WTC11 (cell line): Measurements from ENCODE around the gene DTHD1. TPM values are rescaled to one million over a fixed set of nuclear protein-coding genes. Genes with fewer than 3 reads are reported as not detected.

Experiments used
- ATAC-seq: fragments of 200-7000 bp; cut with Tn5 transposase; 2 replicates; pipeline ENCODE4 v1.10.0; 2021; ENCODE audit warnings: mild to moderate bottlenecking, moderate library complexity
- CTCF ChIA-PET: fragments of 300-600 bp; sonication (Branson Sonifier 250); formaldehyde crosslinking; loops from one replicate; lab custom pipeline; 2021; ENCODE audit warnings: antibody characterized with exemption; lab: Charles Lee
- POLR2A ChIA-PET: fragments of 350-600 bp; sonication (Branson Sonifier 250); formaldehyde crosslinking; loops from one replicate; lab custom pipeline; 2021; ENCODE audit warnings: antibody characterized with exemption; lab: Charles Lee
- DNase-seq: peaks from one replicate; pipeline ENCODE4 v3.0.0; 2021; ENCODE audit warnings: low spot score
- H3K27ac Mint-ChIP-seq: 2 replicates; pipeline ENCODE4 v1.8.0; 2021; ENCODE audit warnings: mixed read lengths
- H3K27me3 Mint-ChIP-seq: 2 replicates; pipeline ENCODE4 v1.8.0; 2021; ENCODE audit warnings: low read depth, mild to moderate bottlenecking, moderate library complexity, mixed read lengths
- H3K36me3 Mint-ChIP-seq: 2 replicates; pipeline ENCODE4 v1.8.0; 2021; ENCODE audit warnings: mixed read lengths
- H3K4me1 Mint-ChIP-seq: 2 replicates; pipeline ENCODE4 v1.8.0; 2022; ENCODE audit warnings: mixed read lengths
- H3K4me3 Mint-ChIP-seq: 2 replicates; pipeline ENCODE4 v1.8.0; 2021; ENCODE audit warnings: mild to moderate bottlenecking, moderate library complexity, mixed read lengths
- H3K9me3 Mint-ChIP-seq: 2 replicates; pipeline ENCODE4 v1.8.0; 2021; ENCODE audit warnings: mixed read lengths
- AFF4 ChIP-seq: sonication (generic); formaldehyde crosslinking; IDR thresholded peaks from 2 replicates; pipeline ENCODE4 v1.8.1; 2023; ENCODE audit warnings: mild to moderate bottlenecking, missing genetic modification reagents, borderline replicate concordance
- E2F1 ChIP-seq: sonication (generic); formaldehyde crosslinking; IDR thresholded peaks from 2 replicates; pipeline ENCODE4 v1.8.0; 2022; ENCODE audit warnings: mild to moderate bottlenecking, missing genetic modification reagents
- FOXP4 ChIP-seq: sonication (generic); formaldehyde crosslinking; IDR thresholded peaks from 2 replicates; pipeline ENCODE4 v1.8.0; 2022; ENCODE audit warnings: mild to moderate bottlenecking, missing genetic modification reagents
- GRHL2 ChIP-seq: fragments of 250-450 bp; sonication (Bioruptor Pico); IDR thresholded peaks from 2 replicates; pipeline ENCODE4 v1.8.0; 2022; ENCODE audit warnings: mild to moderate bottlenecking, moderate library complexity; ENCODE audit not compliant: insufficient replicate concordance, severe bottlenecking
- MYBL2 ChIP-seq: sonication (generic); formaldehyde crosslinking; IDR thresholded peaks from 2 replicates; pipeline ENCODE4 v1.8.1; 2023; ENCODE audit warnings: mild to moderate bottlenecking, moderate library complexity, missing genetic modification reagents
- NFATC4 ChIP-seq: fragments of 250-450 bp; sonication (Bioruptor Pico); IDR thresholded peaks from 2 replicates; pipeline ENCODE4 v1.9.0; 2021; ENCODE audit warnings: mild to moderate bottlenecking
- RORB ChIP-seq: fragments of 250-450 bp; sonication (Bioruptor Pico); IDR thresholded peaks from 2 replicates; pipeline ENCODE4 v1.9.0; 2021; ENCODE audit warnings: mild to moderate bottlenecking
- SMAD4 ChIP-seq: sonication (generic); formaldehyde crosslinking; IDR thresholded peaks from 2 replicates; pipeline ENCODE4 v1.8.0; 2022; ENCODE audit warnings: mild to moderate bottlenecking, missing genetic modification reagents
- SOX15 ChIP-seq: fragments of 250-450 bp; sonication (Bioruptor Pico); IDR thresholded peaks from 2 replicates; pipeline ENCODE4 v1.9.0; 2021; ENCODE audit warnings: mild to moderate bottlenecking
- SP1 ChIP-seq: sonication (generic); formaldehyde crosslinking; conservative IDR thresholded peaks from 2 replicates; pipeline ENCODE4 v1.8.1; 2022; ENCODE audit warnings: missing genetic modification reagents
- USF1 ChIP-seq: sonication (generic); formaldehyde crosslinking; IDR thresholded peaks from 2 replicates; pipeline ENCODE4 v1.8.0; 2022; ENCODE audit warnings: mild to moderate bottlenecking, missing genetic modification reagents
- ZBTB21 ChIP-seq: sonication (generic); formaldehyde crosslinking; IDR thresholded peaks from 2 replicates; pipeline ENCODE4 v1.8.1; 2023; ENCODE audit warnings: mild to moderate bottlenecking, missing genetic modification reagents, borderline replicate concordance
- ZMAT4 ChIP-seq: fragments of 250-450 bp; sonication (Bioruptor Pico); IDR thresholded peaks from 2 replicates; pipeline ENCODE4 v1.9.0; 2021; ENCODE audit warnings: mild to moderate bottlenecking
- ZNF219 ChIP-seq: sonication (generic); formaldehyde crosslinking; IDR thresholded peaks from 2 replicates; pipeline ENCODE4 v1.8.0; 2023; ENCODE audit warnings: missing genetic modification reagents, mild to moderate bottlenecking, borderline replicate concordance
- ZNF281 ChIP-seq: sonication (generic); formaldehyde crosslinking; IDR thresholded peaks from 2 replicates; pipeline ENCODE4 v1.8.0; 2023; ENCODE audit warnings: mild to moderate bottlenecking, missing genetic modification reagents
- ZNF317 ChIP-seq: sonication (generic); formaldehyde crosslinking; IDR thresholded peaks from 2 replicates; pipeline ENCODE4 v1.8.1; 2023; ENCODE audit warnings: low read depth, mild to moderate bottlenecking, moderate library complexity, missing genetic modification reagents, borderline replicate concordance
- total RNA-seq: library from RNA; stranded (reverse); gene quantifications from 3 replicates; pipeline ENCODE4 v1.2.3, GENCODE V29; 2021

The DTHD1 gene
- total RNA-seq, 1 experiment from 2014 or later, result not detected

- Mint-ChIP-seq H3K36me3 (no peaks in the 10 kb centered on the region), H3K9me3 (no peaks in the 10 kb centered on the region), H3K4me3 (no peak overlapping the region), H3K27ac (no peak overlapping the region; the same call in 1 of the 2 replicates), H3K4me1 (peaks cover 18% of the 10 kb centered on the region), H3K27me3 (no peaks in the 10 kb centered on the region; the same call in 1 of the 2 replicates)
- peak; percentile 87 for ATAC-seq
- POLR2A ChIA-PET, result no interaction called here
- DNase-seq, result no peak
- CTCF ChIA-PET, result no interaction called here
- TF ChIP-seq SOX15 (CRISPR knock-in tag) (no peak), FOXP4 (no peak), GRHL2 (CRISPR knock-in tag) (no peak), E2F1 (CRISPR knock-in tag) (no peak), NFATC4 (CRISPR knock-in tag) (no peak), ZNF219 (CRISPR knock-in tag) (no peak), AFF4 (CRISPR knock-in tag) (no peak), RORB (CRISPR knock-in tag) (no peak), USF1 (CRISPR knock-in tag) (no peak), SMAD4 (no peak), MYBL2 (CRISPR knock-in tag) (no peak), ZNF281 (CRISPR knock-in tag) (no peak), ZNF317 (CRISPR knock-in tag) (no peak), ZBTB21 (CRISPR knock-in tag) (no peak), SP1 (CRISPR knock-in tag) (no peak), ZMAT4 (CRISPR knock-in tag) (no peak)
Measured at GRCh38 chr4:36264207-36264826, 17.1 kb upstream of the DTHD1 start.
